PC-3 (cell line): Measurements from ENCODE around the gene LRCH4. TPM values are rescaled to one million over a fixed set of nuclear protein-coding genes. Genes with fewer than 3 reads are reported as not detected.
A peak's percentile ranks its signal among the peaks of the same experiment; 100 is the strongest.

Experiments
- ATAC-seq: fragments of 200-7000 bp; cut with Tn5 transposase; 2 replicates; pipeline ENCODE4 v1.9.1; 2020; ENCODE audit warnings: mild to moderate bottlenecking, moderate library complexity
- BruUV-seq: library from RNA; stranded (reverse); fragments of 400-500 nt; replicated peaks from 2 replicates; lab custom pipeline; 2021; lab: Mats Ljungman, UMichigan
- CTCF ChIA-PET: fragments of 300-600 bp; sonication (Branson Sonifier 250); formaldehyde crosslinking; loops from one replicate; lab custom pipeline; 2022; ENCODE audit warnings: antibody characterized with exemption; lab: Charles Lee
- POLR2A ChIA-PET: fragments of 300-600 bp; sonication (Branson Sonifier 250); formaldehyde crosslinking; loops from one replicate; lab custom pipeline; 2022; ENCODE audit warnings: antibody characterized with exemption; ENCODE audit not compliant: unreplicated experiment; lab: Charles Lee
- DNase-seq: peaks from one replicate; pipeline ENCODE4 v3.0.0-alpha.2; 2015
- H2AFZ ChIP-seq: fragments of 300-600 bp; sonication (generic); 2 replicates; pipeline ENCODE4 v1.6.0; 2016; ENCODE audit warnings: antibody characterized with exemption, low read length
- H3F3A ChIP-seq: fragments of 300-600 bp; sonication (generic); one replicate; pipeline ENCODE4 v1.6.0; 2017; ENCODE audit warnings: antibody characterized with exemption, low read length, control low read depth, mild to moderate bottlenecking; ENCODE audit not compliant: unreplicated experiment
- H3K27ac ChIP-seq: fragments of 300-600 bp; sonication (generic); 2 replicates; pipeline ENCODE4 v1.5.1; 2016; ENCODE audit warnings: mild to moderate bottlenecking, low read length
- H3K27me3 ChIP-seq: fragments of 300-600 bp; sonication (generic); 2 replicates; pipeline ENCODE4 v1.6.1; 2016; ENCODE audit warnings: low read length, mixed read lengths
- H3K36me3 ChIP-seq: fragments of 300-600 bp; sonication (generic); 2 replicates; pipeline ENCODE4 v1.6.1; 2016; ENCODE audit warnings: low read depth, mixed run types, low read length, mixed read lengths
- H3K4me1 ChIP-seq: fragments of 300-600 bp; sonication (generic); 2 replicates; pipeline ENCODE4 v1.5.1; 2016; ENCODE audit warnings: low read length; ENCODE audit not compliant: insufficient read depth
- H3K4me2 ChIP-seq: fragments of 300-600 bp; sonication (generic); 2 replicates; pipeline ENCODE4 v1.6.0; 2016; ENCODE audit warnings: low read length
- H3K4me3 ChIP-seq: fragments of 300-600 bp; sonication (generic); 2 replicates; pipeline ENCODE4 v1.5.1; 2016; ENCODE audit warnings: mild to moderate bottlenecking, low read length, mixed read lengths
- H3K79me2 ChIP-seq: fragments of 300-600 bp; sonication (generic); 2 replicates; pipeline ENCODE4 v1.6.1; 2017; ENCODE audit warnings: low read length, mixed read lengths
- H3K9ac ChIP-seq: fragments of 300-600 bp; sonication (generic); 2 replicates; pipeline ENCODE4 v1.6.0; 2016; ENCODE audit warnings: mild to moderate bottlenecking, low read length
- H3K9me2 ChIP-seq: fragments of 300-600 bp; sonication (generic); replicated peaks from 2 replicates; pipeline ENCODE4 v1.6.1; 2016; ENCODE audit warnings: mixed run types, low read length, mixed read lengths
- H3K9me3 ChIP-seq: fragments of 300-600 bp; sonication (generic); 2 replicates; pipeline ENCODE4 v1.6.1; 2016; ENCODE audit warnings: low read length, mixed read lengths
- H4K20me1 ChIP-seq: fragments of 300-600 bp; sonication (generic); 2 replicates; pipeline ENCODE4 v1.6.1; 2016; ENCODE audit warnings: low read length, mixed read lengths
- EZH2 ChIP-seq: fragments of 300-600 bp; sonication (generic); IDR thresholded peaks from one replicate; pipeline ENCODE4 v1.6.1; 2017; ENCODE audit warnings: antibody characterized with exemption, mild to moderate bottlenecking, low read length; ENCODE audit not compliant: unreplicated experiment
- EZH2phosphoT487 ChIP-seq: fragments of 300-600 bp; sonication (generic); IDR thresholded peaks from 2 replicates; pipeline ENCODE4 v1.6.1; 2018; ENCODE audit warnings: mild to moderate bottlenecking, antibody characterized with exemption, low read length, borderline replicate concordance
- intact Hi-C: fragments of 100-400 bp; cut with micrococcal nuclease; formaldehyde crosslinking; loops from 2 replicates; pipeline ENCODE4 v1.9.0; 2023
- total RNA-seq: library from RNA; depleted of rRNA; stranded (reverse); fragments of >200 nt; gene quantifications from 2 replicates; pipeline ENCODE4 v1.2.3, GENCODE V29; 2014
- TF ChIP-seq, protein P1 (sequence below): fragments of 300-600 bp; sonication (generic); conservative IDR thresholded peaks from 2 replicates; pipeline ENCODE4 v1.5.1; 2017; ENCODE audit warnings: antibody characterized with exemption, low read depth, mild to moderate bottlenecking, low read length

LRCH4 gene
- total RNA-seq, 1 experiment from 2014 or later = 15.6 TPM

- Histone ChIP-seq H3K36me3 (0 out of 2 replicates have a peak, but pooled peaks cover 1% of the 10 kb centered on the region), H4K20me1 (no peaks in the 10 kb centered on the region), H3K79me2 (no peaks in the 10 kb centered on the region), H3K4me1 (no peaks in the 10 kb centered on the region; the same call in 1 of the 2 replicates), H3K9me2 (no peaks in the 10 kb centered on the region), H3K27me3 (no peaks in the 10 kb centered on the region), H3K9me3 (no peaks in the 10 kb centered on the region), H3F3A (no peaks in the 10 kb centered on the region), H3K4me2 (no peak overlapping the region), H2AFZ (no peak overlapping the region), H3K4me3 (no peak overlapping the region), H3K9ac (no peak overlapping the region), H3K27ac (no peak overlapping the region)
- no peak for ATAC-seq
- ChIA-PET CTCF (no interaction called here), POLR2A (no interaction called here)
- no peak for TF ChIP-seq EZH2phosphoT487
- no peak for TF ChIP-seq EZH2
- TF ChIP-seq, protein P1, sequence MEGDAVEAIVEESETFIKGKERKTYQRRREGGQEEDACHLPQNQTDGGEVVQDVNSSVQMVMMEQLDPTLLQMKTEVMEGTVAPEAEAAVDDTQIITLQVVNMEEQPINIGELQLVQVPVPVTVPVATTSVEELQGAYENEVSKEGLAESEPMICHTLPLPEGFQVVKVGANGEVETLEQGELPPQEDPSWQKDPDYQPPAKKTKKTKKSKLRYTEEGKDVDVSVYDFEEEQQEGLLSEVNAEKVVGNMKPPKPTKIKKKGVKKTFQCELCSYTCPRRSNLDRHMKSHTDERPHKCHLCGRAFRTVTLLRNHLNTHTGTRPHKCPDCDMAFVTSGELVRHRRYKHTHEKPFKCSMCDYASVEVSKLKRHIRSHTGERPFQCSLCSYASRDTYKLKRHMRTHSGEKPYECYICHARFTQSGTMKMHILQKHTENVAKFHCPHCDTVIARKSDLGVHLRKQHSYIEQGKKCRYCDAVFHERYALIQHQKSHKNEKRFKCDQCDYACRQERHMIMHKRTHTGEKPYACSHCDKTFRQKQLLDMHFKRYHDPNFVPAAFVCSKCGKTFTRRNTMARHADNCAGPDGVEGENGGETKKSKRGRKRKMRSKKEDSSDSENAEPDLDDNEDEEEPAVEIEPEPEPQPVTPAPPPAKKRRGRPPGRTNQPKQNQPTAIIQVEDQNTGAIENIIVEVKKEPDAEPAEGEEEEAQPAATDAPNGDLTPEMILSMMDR = no peak
- DNase-seq = no peak
- BruUV-seq = TSS peak; percentile 17
- intact Hi-C loops = no loop called here
Measured at GRCh38 chr7:100574362-100575205, 11.3 kb downstream of the LRCH4 start.

- CTCF ChIA-PET = no interaction called here
- no peak for ATAC-seq
- Histone ChIP-seq H3K79me2 (no peaks in the 10 kb centered on the region), H3F3A (no peaks in the 10 kb centered on the region), H3K4me1 (no peaks in the 10 kb centered on the region; the same call in 1 of the 2 replicates), H4K20me1 (no peaks in the 10 kb centered on the region), H3K27me3 (no peaks in the 10 kb centered on the region), H3K4me3 (no peak within 1 kb of the TSS), H3K4me2 (no peak within 1 kb of the TSS), H3K36me3 (no peaks in the 10 kb centered on the region), H3K27ac (no peak within 1 kb of the TSS), H3K9me3 (no peaks in the 10 kb centered on the region), H3K9me2 (no peaks in the 10 kb centered on the region), H3K9ac (no peak within 1 kb of the TSS), H2AFZ (no peak within 1 kb of the TSS)
- no TSS peak for BruUV-seq
- no peak for TF ChIP-seq EZH2phosphoT487
- no peak for DNase-seq
- intact Hi-C loops = no loop called here
- POLR2A ChIA-PET = no interaction called here
Measured at GRCh38 chr7:100573691-100574361, 12.1 kb downstream of the LRCH4 start, which contains the start of gene SAP25. Gene SAP25 (minus strand): TSS chr7:100573900. CDS start chr7:100573742, 158 bp downstream.

- H3K27ac ChIP-seq = no peak overlapping the region
- H3K36me3 ChIP-seq = no peaks in the 10 kb centered on the region
- H3K9ac ChIP-seq = no peak overlapping the region
- H3K4me2 ChIP-seq = no peak overlapping the region
- H3K9me2 ChIP-seq = no peaks in the 10 kb centered on the region
- no peaks in the 10 kb centered on the region for H3K9me3 ChIP-seq
- H3K27me3 ChIP-seq = no peaks in the 10 kb centered on the region
- H2AFZ ChIP-seq = no peak overlapping the region
- H3K4me1 ChIP-seq = no peaks in the 10 kb centered on the region; the same call in 1 of the 2 replicates
- ChIA-PET CTCF (interaction anchor here (0.5 to 0.6 kb wide), 2 partner anchors 91 to 118 kb away, joined by 3 to 4 read pairs; no protein-coding TSS in a partner anchor), POLR2A (no interaction called here)
- DNase-seq = no peak
- no peak for ATAC-seq
- H3K79me2 ChIP-seq = no peaks in the 10 kb centered on the region
- no TSS peak for BruUV-seq
- no peak overlapping the region for H3K4me3 ChIP-seq
- no peaks in the 10 kb centered on the region for H3F3A ChIP-seq
- intact Hi-C loops = no loop called here
- TF ChIP-seq, protein P1 = no peak
- TF ChIP-seq EZH2 = no peak
- TF ChIP-seq EZH2phosphoT487 = no peak
- no peaks in the 10 kb centered on the region for H4K20me1 ChIP-seq
Measured at GRCh38 chr7:100572949-100573675, 12.8 kb downstream of the LRCH4 start.
